HepG2 (cell line): ENCODE data around the gene SDC1. TPM values are rescaled to one million over a fixed set of nuclear protein-coding genes. Genes with fewer than 3 reads are reported as not detected.

Experiments
- CHD4 ChIP-seq: fragments of 200-600 bp; sonication (generic); IDR thresholded peaks from 2 replicates; pipeline ENCODE4 v1.7.0; 2017; ENCODE audit warnings: mild to moderate bottlenecking, low read length, borderline replicate concordance
- ERF ChIP-seq: IDR thresholded peaks from 2 replicates; pipeline ENCODE4 v1.6.1; 2018; ENCODE audit warnings: missing biosample characterization, missing genetic modification reagents
- GPBP1L1 ChIP-seq: sonication (generic); formaldehyde crosslinking; IDR thresholded peaks from 2 replicates; pipeline ENCODE4 v1.5.0; 2020; ENCODE audit warnings: mild to moderate bottlenecking, missing genetic modification reagents
- ISL2 ChIP-seq: sonication (generic); formaldehyde crosslinking; IDR thresholded peaks from 2 replicates; pipeline ENCODE4 v1.5.0; 2020; ENCODE audit warnings: missing genetic modification reagents
- NFKBIZ ChIP-seq: IDR thresholded peaks from 2 replicates; pipeline ENCODE4 v1.6.1; 2018; ENCODE audit warnings: missing genetic modification reagents, missing compliant biosample characterization
- NR1H2 ChIP-seq: sonication (generic); formaldehyde crosslinking; IDR thresholded peaks from 2 replicates; pipeline ENCODE4 v1.8.1; 2022; ENCODE audit warnings: low read depth, missing genetic modification reagents, borderline replicate concordance
- RARA ChIP-seq: IDR thresholded peaks from 2 replicates; pipeline ENCODE4 v1.6.1; 2016; ENCODE audit warnings: missing genetic modification reagents, missing compliant biosample characterization
- ZNF281 ChIP-seq: sonication (generic); formaldehyde crosslinking; IDR thresholded peaks from 2 replicates; pipeline ENCODE4 v1.4.0; 2020; ENCODE audit warnings: missing genetic modification reagents, borderline replicate concordance
- polyA plus RNA-seq, 8 experiments: library from polyadenylated mRNA; depleted of rRNA in 3 of 8; stranded (reverse) in 7 of 8; unstranded in 1 of 8; fragments of >200 nt; fragmentation: Illumina TruSeq in 4 of 8; extraction: Trizol in 4 of 8; gene quantifications; 2 replicates each; pipeline versions ENCODE4 v1.2.1 to v1.2.3, GENCODE V29; 2011 to 2016; ENCODE audit warnings: low read depth in 4 of 8, missing spikeins in 1 of 8, mixed read lengths in 1 of 8; ENCODE audit not compliant: insufficient read depth in 1 of 8
- total RNA-seq, 5 experiments: library from RNA; depleted of rRNA; stranded (reverse); fragments of >200 nt; fragmentation: Illumina TruSeq; extraction: Trizol; gene quantifications; 2 replicates each; pipeline ENCODE4 v1.2.3, GENCODE V29; 2016; ENCODE audit warnings: low read depth in 1 of 5
- TF ChIP-seq, protein P1 (sequence below): sonication (generic); formaldehyde crosslinking; IDR thresholded peaks from 2 replicates; pipeline ENCODE4 v1.4.0; 2020; ENCODE audit warnings: mild to moderate bottlenecking, missing genetic modification reagents, borderline replicate concordance
- TF ChIP-seq, protein P2 (sequence below): IDR thresholded peaks from 2 replicates; pipeline ENCODE4 v1.4.0; 2020; ENCODE audit warnings: mild to moderate bottlenecking, missing genetic modification reagents
- TF ChIP-seq, protein P3 (sequence below): sonication (generic); formaldehyde crosslinking; IDR thresholded peaks from 2 replicates; pipeline ENCODE4 v1.5.0; 2020; ENCODE audit warnings: mild to moderate bottlenecking, missing genetic modification reagents

The SDC1 gene
- total and polyA plus RNA-seq, 2 of the 13 experiments (the other 11 are each of a cell fraction or from before 2014, with no cell fraction given) = 108 to 119 TPM

GRCh38 chr2:20184067-20184938, 40.6 kb downstream of the SDC1 start (continued):
- TF ChIP-seq ZNF281 (peak; percentile 34; the same call in 1 of the 2 replicates), NR1H2 (CRISPR knock-in tag) (no peak), GPBP1L1 (CRISPR knock-in tag) (no peak), CHD4 (peak; percentile 67; the same call in 1 of the 2 replicates), ISL2 (CRISPR knock-in tag) (0 out of 2 replicates have a peak, but pooled peaks have one; percentile 41), NFKBIZ (peak; percentile 83; the same call in 1 of the 2 replicates), ERF (CRISPR knock-in tag) (peak; percentile 66; the same call in 1 of the 2 replicates), RARA (peak; percentile 92)
- TF ChIP-seq, protein P1, sequence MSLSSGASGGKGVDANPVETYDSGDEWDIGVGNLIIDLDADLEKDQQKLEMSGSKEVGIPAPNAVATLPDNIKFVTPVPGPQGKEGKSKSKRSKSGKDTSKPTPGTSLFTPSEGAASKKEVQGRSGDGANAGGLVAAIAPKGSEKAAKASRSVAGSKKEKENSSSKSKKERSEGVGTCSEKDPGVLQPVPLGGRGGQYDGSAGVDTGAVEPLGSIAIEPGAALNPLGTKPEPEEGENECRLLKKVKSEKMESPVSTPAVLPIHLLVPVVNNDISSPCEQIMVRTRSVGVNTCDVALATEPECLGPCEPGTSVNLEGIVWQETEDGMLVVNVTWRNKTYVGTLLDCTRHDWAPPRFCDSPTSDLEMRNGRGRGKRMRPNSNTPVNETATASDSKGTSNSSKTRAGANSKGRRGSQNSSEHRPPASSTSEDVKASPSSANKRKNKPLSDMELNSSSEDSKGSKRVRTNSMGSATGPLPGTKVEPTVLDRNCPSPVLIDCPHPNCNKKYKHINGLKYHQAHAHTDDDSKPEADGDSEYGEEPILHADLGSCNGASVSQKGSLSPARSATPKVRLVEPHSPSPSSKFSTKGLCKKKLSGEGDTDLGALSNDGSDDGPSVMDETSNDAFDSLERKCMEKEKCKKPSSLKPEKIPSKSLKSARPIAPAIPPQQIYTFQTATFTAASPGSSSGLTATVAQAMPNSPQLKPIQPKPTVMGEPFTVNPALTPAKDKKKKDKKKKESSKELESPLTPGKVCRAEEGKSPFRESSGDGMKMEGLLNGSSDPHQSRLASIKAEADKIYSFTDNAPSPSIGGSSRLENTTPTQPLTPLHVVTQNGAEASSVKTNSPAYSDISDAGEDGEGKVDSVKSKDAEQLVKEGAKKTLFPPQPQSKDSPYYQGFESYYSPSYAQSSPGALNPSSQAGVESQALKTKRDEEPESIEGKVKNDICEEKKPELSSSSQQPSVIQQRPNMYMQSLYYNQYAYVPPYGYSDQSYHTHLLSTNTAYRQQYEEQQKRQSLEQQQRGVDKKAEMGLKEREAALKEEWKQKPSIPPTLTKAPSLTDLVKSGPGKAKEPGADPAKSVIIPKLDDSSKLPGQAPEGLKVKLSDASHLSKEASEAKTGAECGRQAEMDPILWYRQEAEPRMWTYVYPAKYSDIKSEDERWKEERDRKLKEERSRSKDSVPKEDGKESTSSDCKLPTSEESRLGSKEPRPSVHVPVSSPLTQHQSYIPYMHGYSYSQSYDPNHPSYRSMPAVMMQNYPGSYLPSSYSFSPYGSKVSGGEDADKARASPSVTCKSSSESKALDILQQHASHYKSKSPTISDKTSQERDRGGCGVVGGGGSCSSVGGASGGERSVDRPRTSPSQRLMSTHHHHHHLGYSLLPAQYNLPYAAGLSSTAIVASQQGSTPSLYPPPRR = peak; percentile 81; the same call in 1 of the 2 replicates
- TF ChIP-seq, protein P2, sequence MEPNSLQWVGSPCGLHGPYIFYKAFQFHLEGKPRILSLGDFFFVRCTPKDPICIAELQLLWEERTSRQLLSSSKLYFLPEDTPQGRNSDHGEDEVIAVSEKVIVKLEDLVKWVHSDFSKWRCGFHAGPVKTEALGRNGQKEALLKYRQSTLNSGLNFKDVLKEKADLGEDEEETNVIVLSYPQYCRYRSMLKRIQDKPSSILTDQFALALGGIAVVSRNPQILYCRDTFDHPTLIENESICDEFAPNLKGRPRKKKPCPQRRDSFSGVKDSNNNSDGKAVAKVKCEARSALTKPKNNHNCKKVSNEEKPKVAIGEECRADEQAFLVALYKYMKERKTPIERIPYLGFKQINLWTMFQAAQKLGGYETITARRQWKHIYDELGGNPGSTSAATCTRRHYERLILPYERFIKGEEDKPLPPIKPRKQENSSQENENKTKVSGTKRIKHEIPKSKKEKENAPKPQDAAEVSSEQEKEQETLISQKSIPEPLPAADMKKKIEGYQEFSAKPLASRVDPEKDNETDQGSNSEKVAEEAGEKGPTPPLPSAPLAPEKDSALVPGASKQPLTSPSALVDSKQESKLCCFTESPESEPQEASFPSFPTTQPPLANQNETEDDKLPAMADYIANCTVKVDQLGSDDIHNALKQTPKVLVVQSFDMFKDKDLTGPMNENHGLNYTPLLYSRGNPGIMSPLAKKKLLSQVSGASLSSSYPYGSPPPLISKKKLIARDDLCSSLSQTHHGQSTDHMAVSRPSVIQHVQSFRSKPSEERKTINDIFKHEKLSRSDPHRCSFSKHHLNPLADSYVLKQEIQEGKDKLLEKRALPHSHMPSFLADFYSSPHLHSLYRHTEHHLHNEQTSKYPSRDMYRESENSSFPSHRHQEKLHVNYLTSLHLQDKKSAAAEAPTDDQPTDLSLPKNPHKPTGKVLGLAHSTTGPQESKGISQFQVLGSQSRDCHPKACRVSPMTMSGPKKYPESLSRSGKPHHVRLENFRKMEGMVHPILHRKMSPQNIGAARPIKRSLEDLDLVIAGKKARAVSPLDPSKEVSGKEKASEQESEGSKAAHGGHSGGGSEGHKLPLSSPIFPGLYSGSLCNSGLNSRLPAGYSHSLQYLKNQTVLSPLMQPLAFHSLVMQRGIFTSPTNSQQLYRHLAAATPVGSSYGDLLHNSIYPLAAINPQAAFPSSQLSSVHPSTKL (CRISPR knock-in tag) = peak; percentile 90
- TF ChIP-seq, protein P3, sequence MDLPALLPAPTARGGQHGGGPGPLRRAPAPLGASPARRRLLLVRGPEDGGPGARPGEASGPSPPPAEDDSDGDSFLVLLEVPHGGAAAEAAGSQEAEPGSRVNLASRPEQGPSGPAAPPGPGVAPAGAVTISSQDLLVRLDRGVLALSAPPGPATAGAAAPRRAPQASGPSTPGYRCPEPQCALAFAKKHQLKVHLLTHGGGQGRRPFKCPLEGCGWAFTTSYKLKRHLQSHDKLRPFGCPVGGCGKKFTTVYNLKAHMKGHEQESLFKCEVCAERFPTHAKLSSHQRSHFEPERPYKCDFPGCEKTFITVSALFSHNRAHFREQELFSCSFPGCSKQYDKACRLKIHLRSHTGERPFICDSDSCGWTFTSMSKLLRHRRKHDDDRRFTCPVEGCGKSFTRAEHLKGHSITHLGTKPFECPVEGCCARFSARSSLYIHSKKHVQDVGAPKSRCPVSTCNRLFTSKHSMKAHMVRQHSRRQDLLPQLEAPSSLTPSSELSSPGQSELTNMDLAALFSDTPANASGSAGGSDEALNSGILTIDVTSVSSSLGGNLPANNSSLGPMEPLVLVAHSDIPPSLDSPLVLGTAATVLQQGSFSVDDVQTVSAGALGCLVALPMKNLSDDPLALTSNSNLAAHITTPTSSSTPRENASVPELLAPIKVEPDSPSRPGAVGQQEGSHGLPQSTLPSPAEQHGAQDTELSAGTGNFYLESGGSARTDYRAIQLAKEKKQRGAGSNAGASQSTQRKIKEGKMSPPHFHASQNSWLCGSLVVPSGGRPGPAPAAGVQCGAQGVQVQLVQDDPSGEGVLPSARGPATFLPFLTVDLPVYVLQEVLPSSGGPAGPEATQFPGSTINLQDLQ = no peak
